DMS114 treated with DMSO at 0.1 percent for 48 hours (cell line): ENCODE measurements around the gene IYD.
"Not testable (repeated sequence)": the region's sequence is repeated elsewhere in the genome, so short reads cannot be mapped to it uniquely, and the experiment has no call there.

Experiments used
- DNase-seq: peaks from one replicate; lab custom pipeline; 2025; ENCODE audit not compliant: unreplicated experiment; lab: John Stamatoyannopoulos, UW

The IYD gene

DNA sequence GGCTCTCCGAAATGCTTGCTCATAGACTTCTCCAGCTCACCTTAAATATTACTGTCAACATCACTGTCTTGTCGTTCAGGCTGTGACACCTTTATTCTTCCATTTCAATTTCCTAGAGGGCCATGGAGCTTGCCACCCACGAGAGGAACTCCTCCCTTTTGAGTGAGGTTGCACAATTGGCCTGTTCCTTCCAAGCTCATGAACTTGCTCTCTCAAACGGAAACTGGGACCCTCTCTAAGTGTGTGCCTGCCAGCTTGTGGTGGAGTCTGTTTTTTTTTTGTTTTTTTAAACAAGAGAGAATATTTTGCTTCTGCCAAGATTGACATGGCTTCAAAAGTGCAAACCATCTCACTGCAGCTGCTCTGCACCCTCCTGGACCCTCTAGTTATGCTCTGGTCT, 19.3 kb upstream of the IYD start:
- no peak for DNase-seq

DNA sequence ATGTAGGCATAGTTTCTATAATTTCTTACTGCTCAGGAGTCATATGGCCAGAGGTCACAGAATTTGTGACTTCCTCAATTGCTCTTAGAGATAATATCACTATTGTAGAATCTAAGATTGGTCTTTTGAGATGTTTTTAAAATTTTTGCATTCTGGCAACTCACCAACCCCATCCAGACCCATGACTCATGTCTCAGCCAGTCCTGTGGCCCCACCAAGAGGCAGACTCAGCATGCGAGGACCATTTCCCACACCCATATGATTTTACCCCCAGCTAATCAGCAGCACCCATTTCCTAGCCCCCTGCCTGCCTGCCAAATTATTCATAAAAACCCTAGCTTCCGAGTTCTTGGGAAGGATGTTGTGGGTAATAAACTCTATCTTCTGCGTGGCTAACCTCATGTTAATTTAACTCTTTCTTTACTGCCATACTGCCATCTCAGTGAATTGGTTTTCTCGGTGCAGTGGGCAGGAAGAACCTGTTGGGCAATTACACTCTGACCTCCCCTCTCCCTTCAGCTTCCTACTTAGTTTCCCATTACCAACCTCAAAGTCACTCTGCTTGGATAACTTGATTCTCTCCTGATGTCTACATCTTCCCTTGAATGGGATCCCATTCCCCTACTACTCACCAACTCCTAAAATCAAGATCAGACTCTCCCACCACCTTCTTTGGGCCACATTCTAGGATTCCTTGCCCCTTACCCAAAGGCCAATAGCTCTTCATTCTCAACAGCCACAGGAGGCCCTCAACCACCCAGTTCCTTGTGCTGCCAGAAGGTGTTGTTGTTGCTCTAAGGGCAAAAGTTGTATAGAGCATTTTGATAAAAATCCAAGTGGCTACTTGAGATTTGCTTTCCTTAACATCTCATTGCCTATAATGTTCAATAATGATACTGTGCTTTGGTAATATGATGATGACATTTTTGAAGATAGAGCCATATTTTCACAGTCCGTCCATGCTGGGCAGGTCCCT, 16.2 kb upstream of the IYD start:
- no peak for DNase-seq

DNA sequence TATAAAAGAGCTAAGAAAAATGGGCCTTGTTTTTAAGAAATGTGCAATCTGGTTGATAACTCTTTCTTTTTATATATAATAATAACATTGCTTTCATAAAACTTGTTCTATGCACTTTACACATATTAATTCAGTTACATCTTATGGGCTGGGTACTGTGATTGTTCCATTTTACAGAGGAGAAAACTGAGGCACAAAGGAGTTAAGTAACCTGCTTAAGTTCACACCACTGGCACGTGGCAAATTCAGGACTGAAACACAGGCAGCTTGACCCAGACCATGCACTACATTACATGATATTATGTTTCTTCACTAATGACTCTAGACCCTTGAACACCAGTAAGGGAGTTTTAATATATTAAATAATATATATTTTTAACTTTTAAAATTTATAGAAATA, 15.4 kb upstream of the IYD start:
- no peak for DNase-seq

DNA sequence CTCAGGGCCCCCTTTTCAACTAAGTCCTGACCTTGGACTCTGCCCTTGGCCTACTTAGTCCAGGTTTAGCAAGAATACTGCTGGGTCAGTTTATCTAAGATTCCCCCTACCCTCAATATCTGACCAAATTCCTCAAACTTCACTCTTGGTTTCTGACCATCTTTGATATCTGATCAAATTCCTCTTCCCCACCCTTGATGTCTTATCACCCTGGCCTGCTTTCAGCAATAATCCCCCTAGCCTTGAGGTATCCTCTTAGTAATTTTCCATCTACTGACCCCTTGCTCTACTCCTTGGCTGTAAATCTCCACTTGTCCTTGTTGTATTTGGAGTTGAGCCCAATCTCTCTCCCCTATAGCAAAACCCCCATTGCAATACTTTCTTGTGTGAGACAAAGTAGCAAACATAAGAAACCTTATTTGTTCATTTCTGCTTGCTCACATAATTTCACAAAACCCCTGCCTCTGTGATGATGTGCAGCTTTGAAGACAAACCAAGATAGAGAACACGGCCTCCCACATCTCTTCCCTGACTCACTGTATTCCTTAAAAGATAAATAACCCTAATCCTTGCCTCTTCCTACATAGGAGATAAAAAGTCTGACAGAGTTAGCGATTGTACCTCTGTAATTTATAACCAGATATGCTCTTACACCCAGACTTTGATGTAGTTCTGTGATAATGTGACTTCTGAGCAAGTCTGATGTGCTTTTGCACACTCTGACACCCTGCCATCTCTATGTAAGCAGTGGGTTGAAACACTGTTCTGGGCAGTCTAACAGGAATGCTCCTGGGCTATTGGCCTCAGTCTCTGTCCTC, 13.8 kb upstream of the IYD start:
- no peak for DNase-seq

DNA sequence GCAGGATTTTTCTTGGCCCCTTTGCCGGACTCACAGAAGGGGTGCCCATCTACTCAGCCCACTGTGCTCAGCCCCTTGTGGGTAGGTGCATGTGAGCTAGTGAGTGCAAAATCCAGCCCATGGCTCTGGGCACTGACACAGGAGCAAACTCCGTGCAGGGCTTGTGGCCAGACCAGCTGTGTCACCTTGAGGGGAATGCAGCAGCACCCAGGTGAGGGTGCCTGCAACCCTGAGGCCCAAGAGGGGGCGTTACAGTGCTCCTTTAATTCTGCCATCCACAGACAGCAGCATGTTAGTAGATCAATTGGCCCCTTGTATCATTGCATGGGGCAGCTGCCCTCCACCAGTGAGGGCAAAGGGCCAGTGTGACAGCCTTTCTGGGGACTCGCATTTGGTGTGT, 12.9 kb upstream of the IYD start:
- DNase-seq = no peak

DNA sequence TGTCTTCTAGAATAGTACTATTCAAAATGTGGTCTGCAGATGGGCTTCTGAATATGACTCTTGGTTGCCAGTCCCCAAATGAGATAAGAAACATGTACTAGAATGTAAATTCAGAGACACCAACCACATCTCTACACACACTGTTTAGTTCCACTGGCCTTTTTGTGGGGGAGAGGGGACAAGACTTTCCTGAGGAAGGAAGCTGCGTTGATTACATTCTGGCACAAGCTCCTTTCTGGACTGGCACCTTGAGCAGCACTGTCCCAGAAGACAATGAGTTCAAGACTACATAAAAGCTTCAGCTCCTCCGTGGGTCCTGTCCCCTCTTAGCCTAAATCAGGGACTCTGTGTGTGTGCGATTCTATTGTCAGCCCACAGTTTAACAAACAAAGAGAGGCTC, 6.9 kb upstream of the IYD start:
- no peak for DNase-seq

DNA sequence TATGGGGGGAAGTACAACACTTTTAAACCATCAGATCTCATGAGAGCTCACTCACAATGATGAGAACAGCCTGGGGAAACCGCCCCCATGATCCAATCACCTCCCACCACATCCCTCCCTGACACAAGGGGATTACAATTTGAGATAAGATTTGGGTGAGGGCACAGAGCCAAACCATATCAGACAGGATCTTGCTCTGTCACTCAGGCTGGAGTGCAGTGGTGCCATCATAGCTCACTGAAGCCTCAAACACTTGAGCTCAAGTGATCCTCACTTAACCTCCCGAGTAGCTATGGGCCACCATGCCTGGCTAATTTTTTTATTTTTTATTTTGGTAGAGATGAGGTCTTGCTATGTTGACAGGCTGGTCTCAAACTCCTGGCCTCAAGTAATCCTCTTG, 5.1 kb upstream of the IYD start:
- no peak for DNase-seq

DNA sequence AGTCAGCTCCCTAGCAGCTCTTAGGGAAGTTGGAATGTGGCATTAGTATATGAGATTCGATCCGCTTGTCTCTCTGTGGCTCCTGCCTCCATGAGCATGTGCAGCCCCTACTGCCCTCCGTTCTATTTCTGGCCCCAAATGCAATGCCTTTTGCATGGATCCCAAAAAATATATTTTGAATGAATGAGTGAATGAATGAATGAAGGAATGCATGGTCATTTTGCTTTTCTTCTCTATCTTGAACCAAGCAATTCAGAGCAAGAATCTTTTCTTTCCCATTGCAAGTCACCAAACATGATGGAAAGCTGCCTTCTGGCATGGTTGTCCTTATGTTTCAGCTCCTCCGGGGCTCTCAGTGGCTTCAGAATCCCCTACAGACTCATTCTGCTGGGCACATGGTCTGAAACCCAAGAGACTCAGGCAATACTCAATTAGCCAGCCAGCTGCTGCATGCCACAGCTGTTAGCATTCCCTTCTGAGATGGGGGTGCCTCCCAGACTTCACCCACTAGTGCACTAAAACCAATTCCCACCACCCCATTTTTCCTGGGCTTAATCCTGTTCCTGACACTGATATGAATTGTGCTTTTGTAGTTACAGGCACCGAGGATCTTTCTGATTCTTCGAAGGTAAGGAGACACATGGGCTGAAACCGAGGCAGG, 2.6 kb upstream of the IYD start:
- DNase-seq = no peak

DNA sequence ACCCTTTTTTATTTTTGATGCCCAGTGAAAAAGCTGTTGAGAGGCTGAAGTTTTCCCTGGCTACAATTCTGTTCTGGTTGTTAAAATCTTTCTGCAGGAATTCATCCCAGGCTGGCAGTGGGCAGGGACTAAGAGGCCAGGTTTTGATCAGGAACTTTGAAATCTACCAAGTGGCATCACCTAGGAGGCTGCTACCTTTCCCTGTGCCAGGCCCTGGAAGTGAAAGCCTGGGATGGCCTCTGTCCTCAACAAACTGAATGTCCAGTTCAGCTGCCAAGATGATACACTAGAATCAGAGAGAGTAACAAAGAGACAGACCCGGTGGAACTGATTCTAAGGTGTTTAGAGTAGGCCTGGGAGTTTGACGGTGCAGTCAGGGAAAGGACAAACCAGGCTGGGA, 596 bp downstream of the IYD start:
- DNase-seq = no peak

DNA sequence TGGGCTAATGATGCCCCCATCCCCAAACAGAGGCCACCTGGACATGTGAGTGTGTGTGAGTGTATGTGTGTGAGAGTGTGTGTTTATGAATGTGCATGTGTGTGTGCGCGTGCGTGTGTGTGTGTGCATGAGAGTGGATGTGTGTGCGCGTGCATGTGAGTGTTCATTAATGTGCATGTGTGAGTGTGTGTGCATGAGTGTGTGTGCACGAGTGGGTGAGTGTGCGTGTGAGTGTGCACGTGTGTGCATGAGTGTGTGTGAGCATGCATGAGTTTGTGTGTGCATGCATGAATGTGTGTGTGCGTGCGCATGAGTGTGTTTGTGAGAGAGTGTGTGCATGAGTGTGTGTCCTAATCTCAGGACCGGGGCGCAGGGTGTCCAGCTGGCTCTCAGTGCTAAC, 1.3 kb downstream of the IYD start:
- DNase-seq = no peak

DNA sequence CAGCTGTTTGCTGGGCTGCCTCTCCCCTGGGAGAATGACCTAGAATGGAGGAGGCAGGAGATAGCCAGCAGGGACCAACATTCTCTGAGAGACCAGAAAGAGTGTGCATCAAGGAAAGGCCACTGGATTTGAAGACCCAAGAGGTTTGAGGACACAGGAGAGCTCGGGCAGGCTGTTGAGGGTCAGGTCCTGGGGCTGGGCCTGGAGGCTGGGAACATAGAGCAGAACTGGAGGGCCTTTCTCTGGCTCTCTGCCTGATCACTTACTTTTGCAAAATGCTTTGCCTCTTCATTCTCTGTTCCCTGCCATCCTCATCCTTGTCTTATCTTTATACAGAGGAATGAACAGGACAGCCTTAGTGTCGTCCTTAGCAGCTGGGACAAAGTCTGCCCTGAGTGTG, 2.5 kb downstream of the IYD start:
- DNase-seq = no peak

DNA sequence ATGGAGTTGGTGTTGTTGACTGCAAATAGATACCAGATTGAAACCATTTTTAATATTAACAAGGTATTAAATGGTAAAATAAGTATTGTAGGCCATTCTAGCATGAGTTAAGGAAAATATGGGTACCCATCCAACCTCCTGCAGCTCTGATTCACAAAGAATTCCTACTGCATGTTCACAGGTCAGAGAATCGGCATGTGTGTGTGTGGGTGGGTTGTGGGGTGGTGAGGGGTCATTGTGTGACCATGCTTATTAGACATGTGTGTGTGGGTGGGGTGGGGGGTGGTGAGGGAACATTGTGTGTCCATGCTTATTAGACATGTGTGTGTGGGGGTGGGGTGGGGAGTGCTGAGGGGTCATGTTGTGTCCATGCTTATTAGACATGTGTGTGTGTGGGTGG, 3.2 kb downstream of the IYD start:
- no peak for DNase-seq

DNA sequence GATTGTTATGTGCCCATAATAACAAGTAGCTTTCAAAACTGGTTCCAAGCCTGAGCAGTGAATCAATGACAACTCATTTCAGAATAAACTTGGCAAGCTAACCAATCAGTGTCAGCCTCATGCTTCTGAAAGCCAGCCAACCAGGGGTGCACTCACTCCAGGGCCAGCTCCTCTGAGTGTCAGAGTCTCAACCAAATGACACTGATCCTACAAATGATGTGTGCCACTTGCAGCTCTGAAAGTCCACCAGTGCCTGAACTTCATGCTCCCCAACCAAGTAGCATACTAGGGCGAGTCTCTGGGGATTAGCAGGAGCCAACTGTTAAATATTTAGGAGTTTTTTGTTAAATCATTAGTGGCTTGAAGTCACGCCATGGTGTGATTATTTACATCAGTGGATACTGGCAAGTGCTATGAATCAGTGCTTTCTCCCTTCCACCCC, 4.5 kb downstream of the IYD start:
- DNase-seq = no peak

DNA sequence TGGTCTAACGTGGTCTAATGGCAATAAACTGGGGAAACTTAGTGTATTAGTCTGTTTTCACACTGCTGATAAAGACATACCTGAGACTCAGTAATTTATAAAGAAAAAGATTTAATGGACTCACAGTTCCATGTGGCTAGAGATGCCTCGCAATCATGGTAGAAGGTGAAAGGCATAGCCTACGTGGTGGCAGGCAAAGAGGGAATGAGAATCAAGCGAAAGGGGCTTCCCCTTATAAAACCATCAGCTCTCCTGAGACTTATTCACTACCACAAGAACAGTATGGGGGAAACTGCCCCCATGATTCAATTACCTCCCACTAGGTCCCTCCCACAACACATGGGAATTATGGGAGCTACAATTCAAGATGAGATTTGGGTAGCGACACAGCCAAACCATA, 5.5 kb downstream of the IYD start:
- not testable (repeated sequence) for DNase-seq

DNA sequence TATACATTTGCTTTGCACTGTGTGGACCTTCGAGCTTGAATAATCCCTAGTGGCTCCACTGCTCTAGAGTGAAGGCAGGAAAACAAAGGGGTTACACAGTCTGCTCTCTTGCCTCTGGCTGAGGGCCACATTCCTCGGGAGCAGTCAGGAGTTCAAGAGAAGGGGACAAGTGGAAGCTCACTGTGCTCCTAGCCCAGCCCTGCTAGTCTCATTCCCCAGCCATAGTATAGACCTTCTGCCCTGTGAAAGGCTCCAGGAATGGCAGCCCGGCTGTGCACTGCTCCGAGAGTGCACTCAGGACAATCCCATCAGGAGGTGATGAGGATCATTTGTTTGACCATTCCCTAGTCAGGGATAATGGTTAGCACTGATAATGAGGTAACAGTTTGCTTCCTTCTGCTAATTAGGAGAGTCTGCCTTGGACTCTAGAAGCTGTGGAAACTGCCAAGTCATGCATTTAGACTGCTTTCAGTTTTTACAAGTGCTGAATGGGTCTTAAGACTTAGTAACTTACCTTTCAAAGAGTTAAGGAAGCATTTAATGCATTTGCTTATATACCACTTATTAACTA, 8.5 kb downstream of the IYD start:
- no peak for DNase-seq

DNA sequence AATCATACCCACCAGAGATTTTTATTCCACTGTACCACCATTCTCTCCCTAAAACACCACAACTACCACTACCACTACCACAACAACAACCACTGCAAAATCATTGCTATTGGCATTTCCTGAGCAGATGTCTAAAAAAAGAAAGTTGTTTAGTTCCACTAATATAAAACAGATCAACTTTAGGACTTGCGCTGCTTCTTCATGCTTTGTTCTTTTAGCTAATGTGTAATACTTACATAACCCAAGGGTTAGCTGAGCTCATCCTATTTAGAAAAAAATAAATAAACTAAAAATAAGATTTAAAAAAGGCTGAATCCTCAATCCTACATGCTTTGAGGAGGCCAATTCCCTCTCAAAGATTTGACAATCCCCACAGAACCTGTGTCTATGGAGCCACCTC, 11.4 kb downstream of the IYD start:
- DNase-seq = no peak

DNA sequence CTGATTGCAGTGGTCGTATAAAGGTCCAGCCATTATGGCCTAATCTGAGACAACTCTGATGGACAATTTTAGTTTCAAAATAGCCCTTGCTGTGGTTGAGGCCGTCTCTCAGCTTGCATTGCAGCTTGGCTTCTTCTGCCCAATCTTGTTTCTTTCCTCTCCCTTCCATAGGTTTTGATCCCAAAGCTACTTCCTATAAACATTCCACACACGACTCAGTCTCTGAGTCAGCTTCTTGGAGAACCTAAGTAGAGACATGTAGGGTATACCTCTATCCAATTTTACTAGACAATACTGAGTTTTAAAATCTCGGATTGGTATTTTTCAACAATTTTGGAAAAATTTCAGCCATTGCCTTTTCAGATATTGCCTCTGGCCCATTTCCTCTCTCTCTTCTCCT, 13.4 kb downstream of the IYD start:
- no peak for DNase-seq

DNA sequence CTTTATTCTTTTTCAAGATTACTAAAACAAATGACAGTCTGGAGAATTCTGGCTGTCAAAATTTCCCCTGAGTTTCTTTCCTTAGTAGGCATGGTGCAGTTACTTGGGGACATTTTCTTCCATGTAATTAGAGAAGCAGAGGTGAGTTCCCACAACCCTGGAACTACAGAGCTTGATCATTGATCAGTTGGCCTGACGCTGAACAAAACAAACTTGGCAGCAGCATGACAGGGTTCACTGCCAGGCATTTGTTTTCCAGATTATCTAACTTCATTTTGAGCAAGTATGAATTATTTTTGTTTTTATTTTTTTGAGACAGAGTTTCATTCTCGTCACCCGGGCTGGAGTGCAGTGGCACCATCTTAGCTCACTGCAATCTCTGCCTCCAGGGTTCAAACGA, 22.6 kb downstream of the IYD start:
- no peak for DNase-seq

DNA sequence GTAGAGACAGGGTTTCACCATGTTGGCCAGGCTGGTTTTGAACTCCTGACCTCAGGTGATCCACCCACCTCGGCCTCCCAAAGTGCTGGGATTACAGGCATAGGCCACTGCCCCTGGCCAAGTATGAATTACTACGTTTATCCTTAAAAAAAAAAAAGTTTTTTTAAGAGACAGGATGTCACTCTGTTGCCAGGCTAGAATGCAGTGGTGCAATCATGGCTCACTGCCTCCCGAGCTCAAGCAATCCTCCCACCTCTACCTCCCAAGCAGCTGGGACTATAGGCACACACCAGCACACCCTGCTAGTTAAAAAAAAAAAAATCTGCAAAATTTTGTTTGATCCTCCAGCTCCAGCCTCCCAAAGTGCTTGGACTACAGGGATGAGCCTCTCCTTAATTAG, 23.1 kb downstream of the IYD start:
- DNase-seq = no peak

DNA sequence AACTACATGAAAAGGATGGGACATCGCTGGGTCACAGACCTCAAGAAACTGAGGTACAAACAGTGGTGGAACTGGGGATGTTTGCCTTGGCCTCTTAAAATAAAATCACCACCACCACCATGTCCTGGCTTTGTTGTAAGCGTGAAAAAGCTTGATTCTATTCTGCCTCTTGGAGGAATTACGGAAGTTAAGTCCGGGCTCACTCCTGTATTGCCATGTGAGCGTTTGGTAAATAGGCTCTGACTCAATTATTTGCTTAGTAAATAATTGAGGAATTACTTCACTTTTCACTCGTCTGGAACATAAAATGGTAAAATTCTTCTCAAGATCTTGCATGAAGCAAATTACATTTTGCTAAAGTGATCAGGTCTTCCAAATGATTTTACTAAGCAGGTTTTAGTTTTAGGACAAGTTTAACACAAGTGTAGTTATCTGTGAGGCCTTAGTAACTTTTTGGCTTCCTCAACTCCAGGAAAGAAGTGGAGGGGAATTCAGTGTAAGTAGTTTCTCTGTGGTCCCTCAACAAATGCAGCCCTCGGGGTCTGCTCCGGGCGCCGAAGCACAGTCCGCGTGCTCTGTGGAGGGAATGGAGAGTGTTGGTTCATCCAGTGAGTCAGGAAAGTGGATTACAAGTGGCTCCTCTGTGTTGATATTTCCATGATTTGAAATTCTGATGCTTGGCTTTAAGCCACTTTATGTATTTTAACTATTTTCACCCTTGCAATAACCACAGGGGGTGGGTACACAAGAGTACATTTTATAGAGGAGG, 23.8 kb downstream of the IYD start:
- DNase-seq = no peak
